Thyroid gland (tissue), 4 donors: ENCODE measurements around the gene FEN1. TPM values are rescaled to one million over a fixed set of nuclear protein-coding genes. Genes with fewer than 3 reads are reported as not detected.

Experiments used
- DNase-seq, 2 donors: peaks; one replicate each; pipeline ENCODE4 v3.0.0-alpha.2; 2019
- H3K27ac ChIP-seq, 3 donors: fragments of 200-600 bp; sonication (generic); 1 replicate in 2 of 3; 2 replicates in 1 of 3; pipeline ENCODE4 v1.5.1; 2016 to 2019; ENCODE audit warnings: mild to moderate bottlenecking in 1 of 3, moderate library complexity in 1 of 3
- H3K27me3 ChIP-seq: fragments of 200-600 bp; sonication (generic); one replicate; pipeline ENCODE4 v1.5.1; 2019
- H3K36me3 ChIP-seq, 2 donors: fragments of 200-600 bp; sonication (generic); one replicate each; pipeline ENCODE4 v1.5.1; 2016 to 2019
- H3K4me1 ChIP-seq, 2 donors: fragments of 200-600 bp; sonication (generic); one replicate each; pipeline ENCODE4 v1.5.1; 2017 to 2019
- H3K4me3 ChIP-seq, 3 donors: fragments of 200-600 bp; sonication (generic); replicated peaks in 1 of 3; 1 replicate in 2 of 3; 2 replicates in 1 of 3; pipeline ENCODE4 v1.5.1; 2016; ENCODE audit warnings: mild to moderate bottlenecking in 1 of 3
- H3K9me3 ChIP-seq: fragments of 200-600 bp; sonication (generic); one replicate; pipeline ENCODE4 v1.5.1; 2017
- POLR2A ChIP-seq, 2 donors: fragments of 450-650 bp; IDR thresholded peaks; one replicate each; pipeline ENCODE4 v1.6.1; 2017; ENCODE audit warnings: antibody characterized with exemption in 2 of 2, mild to moderate bottlenecking in 2 of 2, moderate library complexity in 1 of 2
- WGBS, 2 donors: methylation state at CpG; one replicate each; pipeline ENCODE4 v1.1.5; 2017; 5-methylcytosine and 5-hydroxymethylcytosine counted together
- intact Hi-C: fragments of 100-400 bp; cut with DNase I; formaldehyde crosslinking; loops from one replicate; pipeline ENCODE4 v1.15.1; 2023
- total RNA-seq, 4 donors: library from RNA; depleted of rRNA; stranded (reverse); fragments of >200 nt; gene quantifications; one replicate each; pipeline ENCODE4 v1.2.3, GENCODE V29; 2016
- TF ChIP-seq, protein P1 (sequence below), 6 experiments: fragments of 200-600 bp in 3 of 6; fragments of 450-650 bp in 3 of 6; sonication (generic) in 3 of 6; IDR thresholded peaks; one replicate each; pipeline ENCODE4 v1.5.1; 2016 to 2019; ENCODE audit warnings: antibody characterized with exemption in 6 of 6, mild to moderate bottlenecking in 2 of 6, inconsistent platforms in 1 of 6, moderate library complexity in 1 of 6

FEN1 gene
- total RNA-seq, 4 donors from 2014 or later, result 4.1 to 6.3 (median 5.2) TPM

DNA sequence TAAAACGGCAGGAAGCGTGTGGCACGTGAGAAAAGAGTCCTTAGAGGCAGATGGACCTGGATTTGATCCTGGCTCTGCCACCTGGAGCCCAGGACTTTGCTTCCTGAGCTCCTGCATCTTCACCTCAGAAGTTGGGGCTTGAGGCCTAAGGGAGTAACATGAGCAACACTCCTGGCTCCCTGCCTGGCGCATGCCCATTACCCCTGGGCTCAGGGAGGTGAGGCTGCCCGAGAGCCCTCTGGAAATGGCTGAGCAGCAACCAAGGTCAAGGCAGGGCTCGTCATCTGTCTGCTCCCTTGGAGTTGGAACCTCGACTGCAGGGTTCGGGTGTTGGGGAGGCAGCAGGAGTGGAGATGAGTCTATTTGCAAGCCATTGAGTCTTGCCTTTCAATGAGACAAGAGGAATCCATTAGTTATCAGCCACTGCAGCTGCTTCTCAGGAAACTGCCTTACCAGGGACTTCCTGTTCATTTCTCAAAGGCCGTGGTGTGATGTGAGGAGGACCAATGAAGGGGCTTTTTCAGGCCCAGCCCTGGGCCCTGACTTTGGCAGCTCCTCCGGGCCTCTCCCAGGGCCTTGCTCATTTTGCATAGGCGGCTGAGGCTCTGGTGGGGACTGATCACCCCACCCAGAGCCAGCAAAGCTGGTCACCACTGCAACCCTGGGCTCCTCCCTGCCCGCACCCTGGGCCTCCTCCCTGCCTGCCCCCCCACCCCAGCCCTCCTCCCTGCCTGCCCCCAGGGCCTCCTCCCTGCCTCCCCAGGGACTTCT, 41.8 kb downstream of the FEN1 start:
- peaks cover 1 to 10% of the 10 kb centered on the region in 2 donors for H3K4me1 ChIP-seq
- no peak overlapping the region for H3K4me3 ChIP-seq
- no peaks in the 10 kb centered on the region for H3K27me3 ChIP-seq
- no peak for TF ChIP-seq POLR2A (IDR thresholded peaks at IDR 0.05)
- TF ChIP-seq, protein P1, sequence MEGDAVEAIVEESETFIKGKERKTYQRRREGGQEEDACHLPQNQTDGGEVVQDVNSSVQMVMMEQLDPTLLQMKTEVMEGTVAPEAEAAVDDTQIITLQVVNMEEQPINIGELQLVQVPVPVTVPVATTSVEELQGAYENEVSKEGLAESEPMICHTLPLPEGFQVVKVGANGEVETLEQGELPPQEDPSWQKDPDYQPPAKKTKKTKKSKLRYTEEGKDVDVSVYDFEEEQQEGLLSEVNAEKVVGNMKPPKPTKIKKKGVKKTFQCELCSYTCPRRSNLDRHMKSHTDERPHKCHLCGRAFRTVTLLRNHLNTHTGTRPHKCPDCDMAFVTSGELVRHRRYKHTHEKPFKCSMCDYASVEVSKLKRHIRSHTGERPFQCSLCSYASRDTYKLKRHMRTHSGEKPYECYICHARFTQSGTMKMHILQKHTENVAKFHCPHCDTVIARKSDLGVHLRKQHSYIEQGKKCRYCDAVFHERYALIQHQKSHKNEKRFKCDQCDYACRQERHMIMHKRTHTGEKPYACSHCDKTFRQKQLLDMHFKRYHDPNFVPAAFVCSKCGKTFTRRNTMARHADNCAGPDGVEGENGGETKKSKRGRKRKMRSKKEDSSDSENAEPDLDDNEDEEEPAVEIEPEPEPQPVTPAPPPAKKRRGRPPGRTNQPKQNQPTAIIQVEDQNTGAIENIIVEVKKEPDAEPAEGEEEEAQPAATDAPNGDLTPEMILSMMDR (IDR thresholded peaks at IDR 0.05), result no peak
- no peaks in the 10 kb centered on the region for H3K9me3 ChIP-seq
- intact Hi-C loops, result no loop called here
- H3K27ac ChIP-seq, result peak overlapping the region in 1 of 3 donors; percentile 40
- no peaks in the 10 kb centered on the region for H3K36me3 ChIP-seq
- 63 to 66% methylated on average over 10 to 12 of the region's 12 CpGs for WGBS, 2 donors
- no peak for DNase-seq

DNA sequence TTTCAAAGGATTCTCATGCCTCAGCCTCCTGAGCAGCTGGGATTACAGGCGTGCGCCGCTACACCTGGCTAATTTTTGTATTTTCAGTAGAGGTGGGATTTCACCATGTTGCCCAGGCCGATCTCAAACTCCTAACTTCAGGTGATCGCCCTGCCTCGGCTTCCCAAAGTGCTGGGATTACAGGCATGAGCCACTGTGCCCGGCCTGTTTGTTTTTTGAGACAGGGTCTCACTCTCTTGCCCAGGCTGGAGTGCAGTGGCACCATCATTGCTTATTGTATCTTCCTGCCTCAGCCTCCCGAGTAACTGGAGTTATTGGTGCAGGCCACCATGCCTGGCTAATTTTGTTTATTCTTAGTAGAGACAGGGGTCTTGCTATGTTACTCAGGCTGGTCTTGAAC, 43.5 kb downstream of the FEN1 start:
- TF ChIP-seq POLR2A (IDR thresholded peaks at IDR 0.05), result no peak
- intact Hi-C loops, result no loop called here
- Histone ChIP-seq H3K27ac (no peak overlapping the region), H3K4me3 (no peak overlapping the region), H3K9me3 (no peaks in the 10 kb centered on the region), H3K27me3 (no peaks in the 10 kb centered on the region), H3K4me1 (peaks cover 0 to 5% of the 10 kb centered on the region in 2 donors), H3K36me3 (no peaks in the 10 kb centered on the region)
- 97 to 98% methylated on average over 8 of the region's 8 CpGs for WGBS, 2 donors
- no peak for DNase-seq

DNA sequence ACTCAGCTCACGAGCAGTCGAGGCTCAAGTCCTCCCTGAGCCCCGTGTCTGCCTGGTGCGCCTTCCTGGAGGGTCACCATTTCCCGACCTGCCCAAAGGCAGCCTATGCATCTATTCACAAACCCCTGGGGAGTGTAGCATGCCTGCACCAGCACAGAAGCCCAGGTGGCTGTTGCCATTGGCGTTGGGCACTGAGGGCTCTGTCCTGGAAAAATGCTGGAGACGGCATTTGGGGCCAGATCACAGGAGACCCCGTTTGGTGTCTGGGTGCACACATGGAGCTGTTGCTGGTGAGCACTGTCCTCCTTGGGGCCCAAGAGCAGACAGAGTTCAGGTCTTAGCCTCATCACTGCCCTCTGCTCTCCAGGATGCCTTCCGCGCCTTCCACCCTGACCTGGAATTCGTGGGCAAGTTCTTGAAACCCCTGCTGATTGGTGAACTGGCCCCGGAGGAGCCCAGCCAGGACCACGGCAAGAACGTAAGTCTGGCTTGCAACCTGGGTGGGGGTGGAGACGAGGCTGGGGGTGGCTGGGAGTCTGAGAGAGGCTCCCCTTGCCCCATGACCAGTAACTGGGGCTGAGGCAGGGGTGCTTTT, 44.8 kb downstream of the FEN1 start:
- Histone ChIP-seq H3K4me3 (no peak overlapping the region), H3K27ac (no peak overlapping the region), H3K36me3 (no peaks in the 10 kb centered on the region), H3K9me3 (no peaks in the 10 kb centered on the region), H3K4me1 (peaks cover 0 to 5% of the 10 kb centered on the region in 2 donors), H3K27me3 (no peaks in the 10 kb centered on the region)
- TF ChIP-seq POLR2A (IDR thresholded peaks at IDR 0.05), result no peak
- TF ChIP-seq, protein P1 (IDR thresholded peaks at IDR 0.05), result no peak
- intact Hi-C loops, result no loop called here
- 94 to 97% methylated on average over 12 to 15 of the region's 15 CpGs for WGBS, 2 donors
- DNase-seq, result no peak

DNA sequence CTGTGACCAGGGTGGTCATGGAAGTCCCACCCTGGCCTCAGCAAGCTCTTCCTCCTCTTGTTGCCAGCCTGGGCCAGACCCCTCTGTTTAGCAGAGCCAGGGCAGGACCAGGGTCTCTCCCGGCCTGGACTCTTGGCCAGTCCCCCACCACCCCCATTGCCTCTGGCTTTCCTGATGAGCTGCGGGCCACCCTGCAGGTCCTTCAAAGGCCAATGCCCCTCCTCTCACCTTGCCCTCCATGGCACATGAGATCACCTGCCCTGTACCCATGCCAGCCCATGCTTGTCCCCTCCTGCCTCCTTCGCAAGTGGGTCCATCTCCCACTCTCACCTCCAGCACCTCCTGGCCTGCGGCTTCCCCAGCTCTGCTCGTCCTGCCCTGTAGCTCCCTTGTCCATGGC, 45.8 kb downstream of the FEN1 start:
- intact Hi-C loops, result no loop called here
- H3K4me1 ChIP-seq, result peaks cover 0 to 5% of the 10 kb centered on the region in 2 donors
- TF ChIP-seq, protein P1 (IDR thresholded peaks at IDR 0.05), result no peak
- TF ChIP-seq POLR2A (IDR thresholded peaks at IDR 0.05), result no peak
- 90 to 97% methylated on average over 5 of the region's 5 CpGs for WGBS, 2 donors
- no peaks in the 10 kb centered on the region for H3K27me3 ChIP-seq
- no peaks in the 10 kb centered on the region for H3K9me3 ChIP-seq
- no peak overlapping the region for H3K4me3 ChIP-seq
- DNase-seq, result no peak
- no peaks in the 10 kb centered on the region for H3K36me3 ChIP-seq
- H3K27ac ChIP-seq, result no peak overlapping the region

DNA sequence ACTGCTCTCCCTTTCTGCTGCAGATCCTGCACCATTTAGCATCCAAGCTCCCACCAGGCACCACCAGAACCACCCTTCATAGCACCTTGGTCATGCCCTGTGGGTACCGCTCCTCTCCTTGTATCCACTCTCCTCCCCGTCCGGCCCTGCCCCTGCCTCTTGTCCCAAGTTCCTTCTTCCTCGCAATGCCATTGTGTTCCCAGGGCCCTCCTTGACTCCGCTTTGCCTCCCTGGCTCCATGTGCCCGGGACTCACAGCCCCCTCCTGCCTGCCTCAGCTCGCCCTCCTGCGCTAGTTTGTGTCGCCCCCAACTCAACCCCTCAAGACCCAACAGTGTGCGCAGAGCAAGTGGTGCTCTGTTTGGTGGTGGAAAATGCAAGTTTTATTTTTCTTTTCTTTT, 46.2 kb downstream of the FEN1 start:
- no peak for TF ChIP-seq POLR2A (IDR thresholded peaks at IDR 0.05)
- TF ChIP-seq, protein P1 (IDR thresholded peaks at IDR 0.05), result no peak
- no peak for DNase-seq
- intact Hi-C loops, result no loop called here
- Histone ChIP-seq H3K36me3 (no peaks in the 10 kb centered on the region), H3K9me3 (no peaks in the 10 kb centered on the region), H3K4me1 (peaks cover 0 to 5% of the 10 kb centered on the region in 2 donors), H3K27me3 (no peaks in the 10 kb centered on the region), H3K27ac (no peak overlapping the region), H3K4me3 (no peak overlapping the region)
- 93 to 94% methylated on average over 10 of the region's 10 CpGs for WGBS, 2 donors
